GM23338 (cell line): ENCODE data around the gene TTC28. TPM values are rescaled to one million over a fixed set of nuclear protein-coding genes. Genes with fewer than 3 reads are reported as not detected.

Source experiments
- ATAC-seq: fragments of 200-7000 bp; cut with Tn5 transposase; 3 replicates; pipeline ENCODE4 v1.9.1; 2020
- DNase-seq: peaks from one replicate; pipeline ENCODE4 v3.0.0-alpha.2; 2015; ENCODE audit warnings: low spot score
- H2AFZ ChIP-seq: fragments of 200-600 bp; sonication (generic); 2 replicates; pipeline ENCODE4 v1.8.0; 2016; ENCODE audit warnings: antibody characterized with exemption, mild to moderate bottlenecking, moderate library complexity
- H3F3A ChIP-seq: fragments of 200-600 bp; sonication (generic); replicated peaks from 2 replicates; pipeline ENCODE4 v1.8.0; 2017; ENCODE audit warnings: antibody characterized with exemption, mixed run types, low read depth
- H3K27ac ChIP-seq: fragments of 200-600 bp; sonication (generic); 2 replicates; pipeline ENCODE4 v1.6.1; 2016; ENCODE audit warnings: low read depth
- H3K27me3 ChIP-seq: fragments of 200-600 bp; sonication (generic); 2 replicates; pipeline ENCODE4 v1.8.0; 2016; ENCODE audit warnings: mild to moderate bottlenecking, mixed run types, moderate library complexity; ENCODE audit not compliant: insufficient read depth
- H3K36me3 ChIP-seq: fragments of 200-600 bp; sonication (generic); 2 replicates; pipeline ENCODE4 v1.8.0; 2016; ENCODE audit warnings: mild to moderate bottlenecking; ENCODE audit not compliant: insufficient read depth
- H3K4me1 ChIP-seq: fragments of 200-600 bp; sonication (generic); 2 replicates; pipeline ENCODE4 v1.8.0; 2016; ENCODE audit warnings: mild to moderate bottlenecking, moderate library complexity; ENCODE audit not compliant: insufficient read depth
- H3K4me2 ChIP-seq: fragments of 200-600 bp; sonication (generic); 2 replicates; pipeline ENCODE4 v1.7.1; 2017; ENCODE audit warnings: mixed run types
- H3K4me3 ChIP-seq: fragments of 200-600 bp; sonication (generic); 2 replicates; pipeline ENCODE4 v1.6.1; 2016; ENCODE audit warnings: mixed run types
- H3K79me2 ChIP-seq: fragments of 200-600 bp; sonication (generic); replicated peaks from 2 replicates; pipeline ENCODE4 v1.8.0; 2017; ENCODE audit warnings: mild to moderate bottlenecking; ENCODE audit not compliant: insufficient read depth
- H3K9me2 ChIP-seq: fragments of 200-600 bp; sonication (generic); 2 replicates; pipeline ENCODE4 v1.8.0; 2017; ENCODE audit not compliant: insufficient read depth
- H4K20me1 ChIP-seq: fragments of 200-600 bp; sonication (generic); replicated peaks from 2 replicates; pipeline ENCODE4 v1.8.0; 2017; ENCODE audit warnings: mild to moderate bottlenecking; ENCODE audit not compliant: insufficient read depth
- H3K27ac Mint-ChIP-seq: 2 replicates; pipeline ENCODE4 v1.8.0; 2020; ENCODE audit warnings: inconsistent platforms, mild to moderate bottlenecking, moderate library complexity, mixed read lengths
- H3K27me3 Mint-ChIP-seq: 3 replicates; pipeline ENCODE4 v1.8.0; 2022; ENCODE audit warnings: low read depth, mild to moderate bottlenecking, moderate library complexity, mixed read lengths, inconsistent platforms; ENCODE audit not compliant: insufficient read depth, poor library complexity
- H3K36me3 Mint-ChIP-seq: 3 replicates; pipeline ENCODE4 v1.8.0; 2021; ENCODE audit warnings: low read depth, mild to moderate bottlenecking, inconsistent platforms, moderate library complexity, mixed read lengths
- H3K4me1 Mint-ChIP-seq: 3 replicates; pipeline ENCODE4 v1.8.0; 2020; ENCODE audit warnings: mild to moderate bottlenecking, inconsistent platforms, mixed read lengths
- H3K4me3 Mint-ChIP-seq: 3 replicates; pipeline ENCODE4 v1.8.0; 2021; ENCODE audit warnings: moderate library complexity, mild to moderate bottlenecking, inconsistent platforms, mixed read lengths
- H3K9me3 Mint-ChIP-seq: 3 replicates; pipeline ENCODE4 v1.8.0; 2020; ENCODE audit warnings: moderate library complexity, mild to moderate bottlenecking, inconsistent platforms, mixed read lengths
- CREB1 ChIP-seq: fragments of 250-450 bp; sonication (Bioruptor Pico); IDR thresholded peaks from 2 replicates; pipeline ENCODE4 v1.5.0; 2020; ENCODE audit warnings: low read depth, mild to moderate bottlenecking, moderate library complexity
- CTCF ChIP-seq, 2 experiments: fragments of 200-600 bp in 1 of 2; sonication (generic) in 1 of 2; conservative IDR thresholded peaks; 2 replicates each; pipeline versions ENCODE4 v1.5.1 to v1.6.1; 2016 to 2017; ENCODE audit warnings: antibody characterized with exemption in 2 of 2, low read depth in 2 of 2, mild to moderate bottlenecking in 2 of 2, moderate library complexity in 1 of 2
- ETS1 ChIP-seq: IDR thresholded peaks from 2 replicates; pipeline ENCODE4 v1.6.1; 2016; ENCODE audit warnings: antibody characterized with exemption
- EZH2 ChIP-seq: fragments of 200-600 bp; sonication (generic); IDR thresholded peaks from one replicate; pipeline ENCODE4 v1.8.0; 2017; ENCODE audit warnings: antibody characterized with exemption, mild to moderate bottlenecking, low read depth; ENCODE audit not compliant: unreplicated experiment
- EZH2phosphoT487 ChIP-seq: fragments of 200-600 bp; sonication (generic); IDR thresholded peaks from one replicate; pipeline ENCODE4 v1.8.1; 2018; ENCODE audit warnings: antibody characterized with exemption; ENCODE audit not compliant: unreplicated experiment
- JUNB ChIP-seq: IDR thresholded peaks from one replicate; pipeline ENCODE4 v1.6.1; 2016; ENCODE audit warnings: antibody characterized with exemption; ENCODE audit not compliant: unreplicated experiment
- NANOG ChIP-seq: IDR thresholded peaks from 2 replicates; pipeline ENCODE4 v1.6.1; 2016; ENCODE audit warnings: antibody characterized with exemption, borderline replicate concordance
- POLR2AphosphoS5 ChIP-seq: IDR thresholded peaks from 2 replicates; pipeline ENCODE4 v1.6.1; 2016; ENCODE audit warnings: antibody characterized with exemption, low read depth
- REST ChIP-seq: IDR thresholded peaks from one replicate; pipeline ENCODE4 v1.6.1; 2018; ENCODE audit warnings: antibody characterized with exemption; ENCODE audit not compliant: unreplicated experiment
- STAT1 ChIP-seq: IDR thresholded peaks from one replicate; pipeline ENCODE4 v1.6.1; 2016; ENCODE audit warnings: antibody characterized with exemption; ENCODE audit not compliant: unreplicated experiment
- ZNF114 ChIP-seq: fragments of 250-450 bp; sonication (Bioruptor Pico); IDR thresholded peaks from 2 replicates; pipeline ENCODE4 v1.5.0; 2020; ENCODE audit warnings: mild to moderate bottlenecking, moderate library complexity
- ZNF331 ChIP-seq: fragments of 250-450 bp; sonication (Bioruptor Pico); IDR thresholded peaks from 2 replicates; pipeline ENCODE4 v1.5.0; 2020; ENCODE audit warnings: low read depth, mild to moderate bottlenecking, moderate library complexity
- ZNF462 ChIP-seq: fragments of 250-450 bp; sonication (Bioruptor Pico); IDR thresholded peaks from 2 replicates; pipeline ENCODE4 v1.5.0; 2020; ENCODE audit warnings: mild to moderate bottlenecking, moderate library complexity
- polyA plus RNA-seq: library from polyadenylated mRNA; unstranded; fragments of >200 nt; fragmentation: Nextera tagmentation; extraction: Ambion mirVana; gene quantifications from 2 replicates; pipeline ENCODE4 v1.2.1, GENCODE V29; 2016
- total RNA-seq: library from RNA; depleted of rRNA; stranded (reverse); fragments of >200 nt; shearing (Covaris generic); gene quantifications from 2 replicates; pipeline ENCODE4 v1.2.3, GENCODE V29; 2014

Gene TTC28
- total and polyA plus RNA-seq, 2 experiments from 2014 or later = 4.5 to 16.1 TPM

- H3F3A ChIP-seq = no peaks in the 10 kb centered on the region
- no peaks in the 10 kb centered on the region for H3K79me2 ChIP-seq
- no peaks in the 10 kb centered on the region for H3K9me2 ChIP-seq
- H3K27ac Mint-ChIP-seq = no peak overlapping the region
- no peaks in the 10 kb centered on the region; the same call in 1 of the 2 replicates for H3K4me1 ChIP-seq
- H3K36me3 ChIP-seq = no peaks in the 10 kb centered on the region
- H2AFZ ChIP-seq = no peak overlapping the region
- ATAC-seq = no peak
- TF ChIP-seq ETS1 = no peak
- no peak for TF ChIP-seq NANOG
- TF ChIP-seq CTCF (conservative IDR thresholded peaks at IDR 0.05; ENCODE audit: low read depth in 2 of 2) = no peak
- no peak for TF ChIP-seq REST
- no peak for TF ChIP-seq CREB1 (CRISPR knock-in tag)
- TF ChIP-seq STAT1 = no peak
- TF ChIP-seq ZNF462 (CRISPR knock-in tag) = no peak
- no peak for TF ChIP-seq JUNB
- TF ChIP-seq EZH2 = no peak
- TF ChIP-seq EZH2phosphoT487 = no peak
- no peak for TF ChIP-seq ZNF331 (CRISPR knock-in tag)
- TF ChIP-seq POLR2AphosphoS5 = no peak
- no peak for TF ChIP-seq ZNF114 (CRISPR knock-in tag)
- no peak for DNase-seq
- no peaks in the 10 kb centered on the region for H3K36me3 Mint-ChIP-seq
- H3K4me2 ChIP-seq = no peak overlapping the region
- no peaks in the 10 kb centered on the region for H3K9me3 Mint-ChIP-seq
- no peak overlapping the region for H3K4me3 ChIP-seq
- H3K27me3 Mint-ChIP-seq = no peaks in the 10 kb centered on the region
- H3K27ac ChIP-seq = no peak overlapping the region; the same call in 1 of the 2 replicates
- H3K4me1 Mint-ChIP-seq = peaks cover 17% of the 10 kb centered on the region
- H3K27me3 ChIP-seq = no peaks in the 10 kb centered on the region
- H4K20me1 ChIP-seq = no peaks in the 10 kb centered on the region
- H3K4me3 Mint-ChIP-seq = no peak overlapping the region
These were observed 98.6 kb downstream of the TTC28 start for GRCh38 chr22:28581016-28581415.
